ELR (cell line): ENCODE results near the gene IQSEC3.
A peak's percentile ranks its signal among the peaks of the same experiment; 100 is the strongest.
"Not testable (repeated sequence)": the region's sequence is repeated elsewhere in the genome, so short reads cannot be mapped to it uniquely, and the experiment has no call there.

Experiments
- DNase-seq: peaks from one replicate; pipeline ENCODE4 v3.0.0-alpha.2; 2015; ENCODE audit warnings: low read depth

Gene IQSEC3

DNA sequence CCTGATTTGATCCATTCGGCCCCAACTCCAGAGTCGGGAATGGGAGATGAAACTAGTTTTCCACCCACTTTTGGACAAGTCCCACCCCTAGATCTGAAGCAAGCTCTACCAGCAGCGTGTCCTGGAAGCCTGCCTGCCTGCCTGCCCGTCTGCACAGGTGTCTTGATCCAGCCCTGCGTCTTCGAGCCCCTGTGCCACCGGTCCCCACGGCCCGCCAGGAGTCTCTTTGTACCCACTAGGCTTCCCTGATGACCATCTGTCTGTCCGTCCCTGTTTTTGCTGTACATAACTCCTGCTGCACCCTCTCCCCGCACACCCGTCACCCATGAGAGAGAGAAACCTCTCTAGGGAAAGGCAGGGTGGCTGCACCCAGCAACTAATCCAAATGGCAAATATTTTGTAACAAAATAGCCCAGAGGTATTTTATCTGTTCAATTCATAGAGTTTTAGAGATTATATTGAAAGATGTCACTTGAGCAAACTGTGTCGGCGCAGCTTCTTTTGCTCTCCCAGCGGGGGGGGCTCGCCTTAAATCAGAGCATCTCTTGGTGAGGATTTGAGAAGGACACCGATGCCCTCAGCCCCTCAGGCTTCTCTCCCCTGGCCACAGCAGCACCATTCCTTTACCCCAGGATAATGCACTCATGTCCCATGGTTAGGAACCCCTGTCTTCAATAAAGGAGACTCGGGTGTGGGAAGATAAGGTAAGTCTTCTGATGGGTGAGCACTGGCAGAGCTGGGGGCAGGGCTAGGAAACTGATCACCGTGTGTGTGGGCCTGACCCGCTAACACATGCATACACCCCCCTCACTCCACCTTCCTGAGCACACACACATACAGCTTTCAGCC lies 111.6 kb downstream of the IQSEC3 start:
- DNase-seq, result no peak

DNA sequence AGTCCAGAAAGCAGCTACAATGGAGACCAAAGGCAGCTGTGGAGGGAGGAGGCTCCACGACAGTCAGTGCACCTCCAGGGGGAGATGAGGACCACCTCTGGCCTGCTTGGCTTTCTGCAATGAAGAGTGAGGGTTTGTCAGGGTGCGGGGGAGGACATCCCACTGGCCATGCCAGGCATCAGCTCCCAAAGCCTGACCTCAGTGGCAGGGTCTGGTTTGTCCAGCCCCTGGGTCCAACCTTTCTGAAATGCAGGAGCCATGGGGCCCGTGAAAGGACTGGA lies 112.2 kb downstream of the IQSEC3 start:
- DNase-seq, result no peak

DNA sequence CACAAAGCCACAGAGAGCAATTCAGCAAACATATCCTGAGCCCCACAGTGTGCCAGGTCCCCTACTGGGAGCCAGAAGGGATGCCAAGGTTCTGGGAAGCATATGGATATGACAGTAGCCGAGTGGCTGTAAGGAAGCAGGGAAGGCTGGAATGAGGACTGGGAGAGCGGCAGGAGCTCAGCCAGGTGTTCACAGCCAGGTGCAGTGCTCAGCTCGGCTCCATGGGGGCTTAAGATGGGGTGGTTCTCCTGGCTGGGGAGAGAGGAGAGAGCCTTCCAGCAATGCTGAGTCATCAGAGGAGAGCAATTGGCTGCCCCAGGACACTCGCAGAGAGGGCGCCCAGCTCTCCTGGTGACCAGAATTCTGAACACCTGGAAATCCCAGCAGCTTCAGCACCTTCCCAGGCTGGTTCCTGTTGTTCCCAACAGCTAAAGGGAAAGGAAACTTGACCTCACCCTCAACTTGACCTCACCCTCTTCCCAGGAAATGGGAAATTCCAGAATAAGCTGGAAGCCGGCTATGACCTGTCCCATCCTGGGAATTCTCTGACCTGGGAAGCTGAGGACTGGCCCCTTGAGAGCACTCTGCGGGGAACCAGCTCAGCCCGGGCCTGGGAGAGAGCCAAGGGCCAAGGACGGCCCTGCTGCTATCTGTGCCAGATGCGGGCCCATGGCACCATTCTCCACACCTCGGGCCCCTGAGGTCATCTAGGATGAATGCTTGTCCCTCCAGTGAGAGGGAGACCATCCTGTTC lies 112.7 kb downstream of the IQSEC3 start:
- peak; percentile 17 for DNase-seq

DNA sequence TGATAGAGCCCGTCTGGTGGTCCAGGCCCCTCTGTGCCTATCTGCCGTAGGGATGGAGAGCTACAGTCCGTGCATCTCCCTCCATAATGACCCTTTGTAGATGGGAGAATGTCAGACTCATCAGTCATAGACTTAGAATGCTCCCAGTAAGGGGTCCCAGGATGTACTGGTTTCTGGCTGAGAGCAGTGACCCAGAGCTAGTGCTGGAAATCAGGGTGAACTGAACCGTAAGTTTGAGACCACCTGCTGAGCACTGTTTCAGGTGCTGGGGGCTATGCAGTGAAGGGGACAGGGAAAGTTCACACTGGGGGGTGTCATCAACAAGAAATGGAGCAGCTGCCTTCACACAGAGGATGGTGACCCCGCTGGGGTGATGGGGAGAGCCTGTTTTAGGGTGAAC lies 113.3 kb downstream of the IQSEC3 start:
- DNase-seq, result no peak

DNA sequence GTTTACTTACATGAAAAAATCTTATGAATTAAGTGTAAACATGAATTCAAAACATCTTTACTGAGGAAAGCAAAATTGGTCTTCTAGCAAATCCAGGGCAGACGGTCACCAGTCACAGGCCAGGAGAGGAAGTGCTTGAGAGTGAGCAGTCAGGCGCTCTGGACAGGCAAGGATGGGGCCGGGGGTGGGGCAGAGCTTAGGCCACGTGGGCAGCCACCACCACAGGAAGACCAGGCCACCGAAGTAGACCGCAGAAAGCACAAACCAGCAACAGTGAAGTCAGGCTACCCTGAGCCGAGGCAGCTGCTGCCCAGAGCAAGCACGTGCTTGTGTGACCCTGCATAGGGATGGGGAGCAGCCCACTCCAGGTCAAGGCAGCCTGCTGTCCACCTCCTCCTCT lies 113.9 kb downstream of the IQSEC3 start:
- no peak for DNase-seq

DNA sequence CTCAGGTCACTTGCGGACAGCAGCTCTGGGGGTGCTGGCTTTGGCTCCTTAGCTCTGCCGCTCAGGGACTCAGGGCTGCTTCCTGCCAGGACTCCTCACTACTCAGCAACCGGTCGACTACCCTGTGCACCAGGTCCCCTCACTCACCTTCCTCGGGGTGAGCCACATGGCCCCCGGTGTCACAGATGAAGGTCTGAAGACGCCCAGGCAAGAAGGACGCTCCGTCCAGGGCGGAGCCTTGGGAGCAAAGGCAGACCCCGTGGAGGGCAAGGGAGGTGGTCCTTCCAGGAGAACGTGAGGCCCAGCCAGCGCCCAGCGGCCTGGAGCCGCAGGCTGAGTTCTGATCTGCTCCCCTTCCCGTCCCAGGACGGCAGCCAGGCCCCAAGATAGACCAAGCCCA lies 115.4 kb downstream of the IQSEC3 start:
- DNase-seq, result no peak

DNA sequence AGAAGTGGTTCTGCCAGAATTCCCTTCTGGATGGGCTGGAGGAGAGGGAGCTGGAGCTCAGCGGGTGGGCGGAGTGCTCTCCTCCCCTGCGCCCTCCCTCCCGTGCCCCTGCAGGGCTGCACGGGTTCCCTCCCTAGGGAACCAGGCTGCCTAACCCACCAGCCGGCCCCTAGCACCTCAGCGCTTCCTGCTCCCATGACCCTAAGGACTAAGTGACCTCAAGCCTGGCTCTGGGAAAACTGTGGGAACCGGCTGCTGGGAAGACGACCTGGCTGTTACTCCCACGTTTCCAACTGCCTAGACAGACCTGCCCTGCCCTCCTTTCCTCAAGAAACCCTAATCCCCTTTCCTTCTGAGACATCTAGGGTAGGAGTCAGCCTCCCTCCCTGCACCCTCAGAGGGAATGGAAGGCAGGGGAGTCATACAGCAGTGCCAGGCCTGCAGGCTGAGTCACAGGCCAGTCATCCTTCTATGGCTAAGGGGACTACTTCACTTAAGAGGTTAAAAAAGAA lies 115.9 kb downstream of the IQSEC3 start:
- peak; percentile 92 for DNase-seq

DNA sequence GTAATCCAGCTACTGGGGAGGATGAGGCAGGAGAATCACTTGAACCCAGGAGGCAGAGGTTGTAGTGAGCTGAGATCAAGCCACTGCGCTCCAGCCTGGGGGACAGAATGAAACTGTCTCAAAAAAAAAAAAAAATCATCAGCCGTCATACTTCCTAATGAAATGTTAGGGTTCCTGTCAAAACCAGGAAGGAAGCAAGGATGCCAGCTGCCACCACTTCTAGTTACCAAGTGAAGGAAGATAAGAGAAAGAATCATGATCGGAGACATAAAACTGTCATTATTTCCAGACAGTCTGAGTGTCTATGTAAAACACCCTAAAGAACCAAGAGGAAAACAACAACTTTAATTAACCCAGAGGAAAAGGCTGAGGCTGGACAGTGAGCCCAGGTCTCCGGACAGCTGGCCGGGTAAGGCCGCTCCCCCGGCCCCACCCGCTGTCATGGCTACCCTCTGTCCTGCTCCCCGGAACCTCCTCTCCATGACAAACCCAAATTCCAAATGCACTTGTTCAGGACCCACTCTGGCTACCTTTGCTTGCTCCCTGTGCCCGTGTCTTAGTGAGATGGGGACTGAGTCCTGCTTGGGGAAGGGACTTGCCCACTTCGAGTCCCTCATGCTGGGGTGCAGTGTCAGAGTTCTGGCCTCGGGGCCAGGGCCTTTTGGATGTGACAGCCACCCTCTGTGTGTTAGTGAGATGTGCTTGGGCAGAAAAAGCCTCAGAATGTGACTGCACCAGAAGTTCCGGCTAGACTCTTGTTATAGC lies 118.4 kb downstream of the IQSEC3 start:
- no peak for DNase-seq

DNA sequence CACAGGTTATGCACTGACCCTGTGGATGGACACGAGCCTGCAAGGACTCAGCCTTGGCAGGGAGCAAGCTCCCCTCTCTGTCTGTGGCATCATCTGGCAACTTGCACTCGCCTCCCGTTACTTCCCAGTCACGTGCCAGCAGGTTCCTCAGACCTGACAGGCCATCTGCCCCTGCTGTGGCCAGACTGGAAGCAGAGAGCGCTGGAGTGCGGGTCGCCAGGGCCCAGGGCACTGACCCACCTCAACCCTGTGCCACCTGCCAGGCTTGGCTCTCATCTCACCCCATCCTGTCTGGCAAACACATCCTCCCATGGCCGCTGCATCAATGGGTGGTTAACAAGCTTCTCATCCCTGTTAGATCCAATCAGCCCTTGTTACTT lies 119.0 kb downstream of the IQSEC3 start:
- no peak for DNase-seq

DNA sequence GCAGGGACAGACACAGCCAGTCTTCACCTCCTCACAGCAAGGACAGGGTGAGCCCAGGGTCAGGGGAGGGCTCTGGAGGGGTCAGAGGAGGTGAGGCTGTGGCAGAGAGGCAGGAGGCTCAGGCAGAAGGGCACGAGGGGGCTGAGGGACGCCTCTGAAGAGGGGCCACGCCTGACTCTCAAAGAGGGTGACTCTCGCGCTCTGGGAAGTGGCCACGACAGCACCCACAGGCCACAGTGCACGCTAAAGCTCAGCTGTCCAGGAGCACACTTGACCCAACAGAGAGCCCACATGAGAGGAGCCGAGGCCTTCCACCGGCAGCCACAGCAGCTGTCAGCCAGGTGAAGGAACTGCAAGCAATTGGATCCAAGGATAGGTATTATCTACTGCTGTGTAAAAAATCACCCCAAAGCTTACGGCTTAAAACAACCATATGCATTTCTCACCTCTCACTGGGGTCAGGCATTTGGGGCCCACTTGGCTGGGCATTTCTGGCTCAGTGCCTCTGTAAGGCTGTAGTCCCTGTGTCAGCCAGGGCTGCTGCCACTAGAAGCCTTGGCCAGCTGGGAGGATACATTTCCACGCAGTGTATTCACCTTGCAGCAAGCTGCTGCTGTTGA lies 119.5 kb downstream of the IQSEC3 start:
- DNase-seq, result no peak

DNA sequence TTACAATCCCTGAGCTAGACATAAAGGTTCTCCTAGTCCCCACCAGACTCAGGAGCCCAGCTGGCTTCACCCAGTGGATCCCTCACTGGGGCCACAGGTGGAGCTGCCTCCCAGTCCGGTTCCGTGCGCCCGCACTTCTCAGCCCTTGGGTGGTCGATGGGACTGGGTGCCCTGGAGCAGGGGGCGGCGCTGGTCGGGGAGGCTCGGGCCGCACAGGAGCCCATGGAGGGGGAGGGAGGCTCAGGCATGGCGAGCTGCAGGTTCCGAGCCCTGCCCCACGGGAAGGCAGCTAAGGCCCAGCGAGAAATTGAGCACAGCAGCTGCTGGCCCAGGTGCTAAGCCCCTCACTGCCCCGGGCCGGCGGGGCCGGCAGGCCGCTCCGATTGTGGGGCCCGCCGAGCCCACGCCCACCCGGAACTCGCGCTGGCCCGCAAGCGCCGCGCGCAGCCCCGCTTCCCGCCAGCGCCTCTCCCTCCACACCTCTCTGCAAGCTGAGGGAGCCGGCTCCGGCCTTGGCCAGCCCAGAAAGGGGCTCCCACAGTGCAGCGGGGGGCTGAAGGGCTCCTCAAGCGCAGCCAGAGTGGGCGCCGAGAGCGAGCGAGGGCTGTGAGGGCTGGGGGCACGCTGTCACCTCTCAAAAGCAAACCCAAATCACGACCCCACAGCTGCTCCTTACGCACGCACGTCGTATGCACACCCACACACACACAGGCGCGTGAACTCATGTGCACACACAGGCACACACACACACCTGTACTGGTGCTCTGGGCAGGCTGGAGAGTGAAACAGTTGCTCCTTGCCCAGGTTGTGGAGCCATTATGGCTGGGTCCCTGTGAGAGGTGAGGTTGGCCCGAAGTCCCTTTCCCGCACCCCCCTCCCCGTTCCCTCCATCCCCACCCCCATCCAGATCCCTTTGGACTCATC lies 121.7 kb downstream of the IQSEC3 start:
- not testable (repeated sequence) for DNase-seq

DNA sequence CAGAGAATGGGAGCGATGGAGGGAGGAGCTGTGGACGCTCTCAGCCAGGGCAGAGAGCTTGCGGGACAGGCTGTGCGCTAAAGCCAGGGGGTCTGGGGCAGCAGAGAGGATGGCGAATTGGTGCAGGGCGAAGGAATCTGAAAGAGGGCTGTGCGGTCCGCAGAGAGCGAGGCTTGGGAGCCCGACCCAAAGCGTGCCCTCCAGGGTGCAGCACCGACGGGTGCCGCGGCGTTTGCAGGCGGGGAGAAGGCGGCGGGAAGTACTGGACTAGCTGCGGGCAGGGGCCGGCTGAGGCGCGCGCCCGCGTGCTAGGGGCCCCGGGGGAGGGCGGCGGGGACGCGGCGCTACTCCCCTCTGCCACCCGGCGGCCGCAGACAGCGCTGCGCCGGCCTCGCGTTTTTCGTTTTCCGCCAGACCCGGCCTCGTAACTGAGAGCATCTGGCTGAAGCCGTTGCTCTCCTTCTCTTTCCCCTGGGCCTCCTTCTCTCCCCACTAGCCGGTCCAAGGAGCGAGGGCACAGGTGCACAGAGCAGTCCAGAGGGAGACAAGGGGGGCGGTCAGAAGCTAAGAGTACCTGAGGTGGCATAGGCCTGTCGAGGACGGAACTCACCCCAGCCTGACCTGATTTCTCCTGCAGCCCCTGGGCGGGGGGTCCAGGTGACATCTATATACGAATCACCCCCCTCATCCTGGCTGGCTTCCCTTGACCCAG lies 122.5 kb downstream of the IQSEC3 start:
- peak; percentile 65 for DNase-seq

DNA sequence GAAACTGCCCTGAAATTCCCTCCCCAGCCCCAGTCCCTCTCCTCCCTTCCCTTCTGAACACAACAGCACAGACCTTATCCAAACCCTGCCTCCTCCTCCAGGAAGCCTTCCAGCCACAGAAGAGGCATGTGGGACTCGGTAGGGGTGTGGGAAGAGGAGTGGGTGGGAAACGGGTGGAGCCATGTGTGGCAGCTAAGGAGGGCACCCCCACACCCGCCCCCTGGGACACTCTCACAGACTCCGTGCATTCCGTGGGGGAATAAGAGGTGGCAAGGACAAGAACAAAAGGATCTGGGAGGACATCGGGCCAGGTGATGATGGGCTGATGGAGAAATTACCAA lies 123.0 kb downstream of the IQSEC3 start:
- DNase-seq, result no peak

DNA sequence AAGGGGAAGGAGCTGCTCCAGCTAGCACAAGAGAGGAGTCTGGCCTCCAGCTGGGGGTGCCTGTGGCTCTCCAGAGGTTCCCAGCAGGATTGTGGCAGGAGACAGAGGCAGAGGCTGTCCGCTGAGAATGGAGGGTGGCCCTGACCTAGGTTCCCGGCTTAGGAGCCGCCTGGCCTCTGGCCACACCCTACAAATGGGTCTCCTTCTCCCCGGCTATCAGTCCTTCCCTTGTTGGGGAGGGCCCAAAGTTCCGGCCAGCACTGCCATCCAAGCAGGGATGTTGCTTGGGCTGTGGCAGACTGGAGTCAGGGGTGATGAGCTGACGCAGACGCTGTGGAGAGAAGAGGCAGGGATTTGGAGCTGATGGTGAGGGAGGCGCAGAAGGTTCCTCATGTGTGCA lies 124.3 kb downstream of the IQSEC3 start:
- DNase-seq, result no peak

DNA sequence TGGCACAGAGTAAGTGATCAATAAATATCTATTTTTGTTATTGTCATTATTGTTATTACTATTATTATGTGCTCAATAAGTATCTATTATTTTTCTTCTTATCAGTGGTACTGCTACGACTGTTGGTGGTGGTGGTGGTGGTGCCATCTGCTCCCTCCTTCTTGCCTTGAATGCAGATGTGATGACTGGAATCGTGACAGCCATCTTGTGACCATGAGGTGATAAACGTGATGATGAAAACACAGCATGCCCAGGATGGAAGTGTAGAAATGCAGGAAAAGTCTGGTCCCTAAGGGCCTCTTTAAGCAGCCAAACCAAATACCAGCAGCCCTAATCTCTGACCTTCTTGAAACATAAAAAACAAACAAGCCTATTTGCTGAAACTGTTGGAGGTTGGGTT lies 125.0 kb downstream of the IQSEC3 start:
- no peak for DNase-seq

DNA sequence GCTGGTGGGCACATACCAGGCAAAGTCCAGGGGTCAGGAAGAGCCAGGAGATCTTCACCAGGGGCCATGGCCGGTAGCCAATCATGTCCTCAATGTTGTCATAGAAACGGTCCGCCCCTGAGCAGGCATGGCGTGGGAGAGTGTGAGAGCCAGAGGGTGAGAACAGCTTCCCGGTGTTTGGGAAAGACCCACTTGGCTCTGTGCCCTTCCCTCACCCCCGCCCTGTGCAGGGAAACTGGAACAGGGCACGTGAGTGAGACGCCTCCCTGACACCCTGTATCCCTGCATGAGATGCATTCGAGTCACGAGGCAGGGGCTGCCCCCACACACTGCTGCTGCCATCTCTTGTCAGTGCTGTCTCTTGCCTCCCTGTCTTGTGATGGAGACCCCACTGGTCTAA lies 126.7 kb downstream of the IQSEC3 start:
- no peak for DNase-seq

DNA sequence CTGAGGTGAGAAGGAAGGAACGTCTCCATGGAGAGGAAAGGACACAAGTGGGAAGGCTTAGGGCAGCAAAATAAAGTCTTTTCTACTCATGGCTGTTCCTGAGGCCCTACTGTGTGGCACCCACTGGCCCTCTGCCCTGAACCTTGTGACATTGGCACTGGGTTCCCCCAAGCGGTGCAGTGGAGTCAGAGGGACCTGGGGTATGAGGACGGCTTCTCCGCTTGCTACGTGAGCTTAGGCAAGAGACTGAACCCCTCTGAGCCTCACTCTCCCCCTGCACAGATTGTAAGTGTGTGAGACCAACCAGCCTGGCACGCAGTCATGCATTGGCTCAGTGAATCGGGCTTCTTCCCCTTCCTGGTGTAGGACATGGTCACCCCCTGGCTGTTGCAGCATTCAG lies 127.7 kb downstream of the IQSEC3 start:
- no peak for DNase-seq

DNA sequence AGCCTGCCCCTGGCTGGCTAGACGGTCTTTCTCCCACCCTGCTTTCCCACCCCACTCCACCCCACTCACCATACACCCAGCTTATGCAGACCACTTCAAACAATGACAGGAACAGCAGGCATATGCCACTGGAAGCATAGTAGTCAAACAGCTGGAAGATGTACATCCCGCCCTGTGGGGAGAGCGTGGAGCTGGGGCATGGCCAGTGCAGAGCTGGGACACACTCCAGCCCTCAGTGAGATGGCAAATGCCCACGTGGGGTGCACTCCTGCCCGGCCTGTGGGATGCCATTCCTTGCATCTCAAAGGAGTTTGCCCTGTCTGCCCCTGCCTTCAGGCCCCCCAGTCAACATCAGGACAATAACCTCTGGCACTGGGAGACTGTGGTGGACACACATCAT lies 128.6 kb downstream of the IQSEC3 start:
- DNase-seq, result no peak

DNA sequence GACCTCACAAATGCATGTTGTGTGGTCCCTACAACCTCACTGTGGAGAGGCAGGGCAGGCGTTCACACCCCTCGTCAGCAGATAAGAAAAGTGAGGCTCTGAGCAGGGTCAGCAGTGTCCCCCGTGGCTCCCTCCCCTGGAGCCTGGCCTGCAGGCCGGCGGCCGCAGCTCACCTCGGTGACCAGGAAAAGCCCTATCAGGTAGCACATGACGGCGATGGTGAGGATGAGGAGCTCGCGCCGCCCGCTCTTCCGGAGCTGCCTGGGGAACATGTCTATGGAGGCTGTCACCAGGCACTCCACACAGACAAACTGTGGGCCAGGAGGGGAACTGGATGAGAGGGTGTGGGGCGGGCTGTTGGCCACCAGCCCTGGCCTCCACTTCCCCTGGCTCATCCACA lies 129.4 kb downstream of the IQSEC3 start:
- DNase-seq, result no peak

DNA sequence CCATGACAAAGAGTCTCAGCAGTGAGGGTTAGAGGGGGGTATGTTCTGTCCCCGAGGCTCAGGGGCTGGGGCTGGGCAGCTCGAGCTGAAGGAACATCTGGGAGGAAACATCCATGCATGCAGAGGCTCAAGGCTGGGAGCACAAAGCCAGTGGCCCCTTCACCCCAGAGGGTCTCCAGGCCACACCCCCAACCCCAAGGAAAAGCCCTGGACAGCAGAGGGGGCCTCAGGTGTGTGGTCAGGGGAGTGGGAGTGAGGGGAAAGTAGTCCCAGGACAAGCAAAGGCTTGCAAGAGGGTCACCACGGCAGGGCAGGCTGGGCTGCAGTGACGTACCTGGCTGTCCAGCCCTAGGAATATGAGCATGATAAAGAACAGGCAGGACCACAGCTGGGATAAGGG lies 129.9 kb downstream of the IQSEC3 start:
- DNase-seq, result no peak

DNA sequence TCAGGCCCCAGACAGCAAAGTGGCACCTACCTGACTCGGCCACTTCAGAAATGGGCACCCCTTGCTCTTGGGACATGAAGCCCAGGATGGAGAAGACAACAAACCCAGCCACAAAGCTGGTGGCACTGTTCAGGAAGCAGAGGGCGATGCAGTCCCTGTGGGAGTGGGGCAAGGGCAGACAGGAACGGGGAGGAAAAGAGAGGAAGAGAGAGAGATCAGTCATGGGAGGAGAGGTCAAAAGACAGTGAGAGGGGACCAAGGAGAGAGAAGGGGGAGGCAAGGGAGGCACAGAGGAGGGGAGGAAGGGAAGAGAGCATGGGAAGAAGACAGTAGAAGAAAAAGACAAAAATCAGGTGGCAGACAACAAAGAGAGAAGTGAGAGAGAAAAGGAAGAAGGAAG lies 130.8 kb downstream of the IQSEC3 start:
- DNase-seq, result no peak
